Measurements from ENCODE around the gene NHERF1.

Gene NHERF1

DNA sequence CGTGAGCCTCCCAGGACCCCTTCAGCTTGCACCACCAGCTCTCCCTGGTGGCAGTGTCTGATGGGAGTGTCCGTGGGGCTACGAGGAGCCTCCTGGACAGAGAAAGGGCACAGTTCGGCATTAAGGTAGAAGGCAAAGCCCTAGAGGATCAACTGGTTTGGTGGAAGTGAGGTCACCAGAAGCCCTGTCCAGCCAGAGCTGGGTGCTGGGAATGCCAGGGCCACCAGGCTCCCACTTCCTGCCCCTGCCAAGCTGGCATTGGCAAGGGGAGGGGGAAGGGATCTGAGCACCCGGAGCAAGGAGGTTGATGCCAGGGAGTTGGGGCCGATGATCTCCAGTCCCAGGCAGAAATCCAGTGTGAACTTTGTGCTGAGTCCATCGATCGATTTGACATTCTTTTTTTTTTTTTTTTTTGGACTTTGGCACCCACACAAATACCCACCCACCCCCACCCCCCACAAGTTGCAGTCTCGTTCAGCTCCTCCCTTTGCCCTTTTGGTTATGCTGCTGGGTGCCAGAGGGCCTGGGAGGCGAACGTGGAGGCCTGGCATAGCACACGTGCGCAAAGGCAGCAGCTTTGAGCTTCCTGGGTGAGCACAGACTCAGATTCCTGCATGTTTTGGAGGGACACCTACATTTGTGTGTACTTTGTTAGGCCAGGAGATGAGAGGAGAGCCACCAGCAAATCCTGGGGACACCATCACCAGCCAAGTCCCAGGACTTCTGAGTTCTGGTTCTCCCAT, 2.1 kb downstream of the NHERF1 start:
- no peak for DNase-seq

DNA sequence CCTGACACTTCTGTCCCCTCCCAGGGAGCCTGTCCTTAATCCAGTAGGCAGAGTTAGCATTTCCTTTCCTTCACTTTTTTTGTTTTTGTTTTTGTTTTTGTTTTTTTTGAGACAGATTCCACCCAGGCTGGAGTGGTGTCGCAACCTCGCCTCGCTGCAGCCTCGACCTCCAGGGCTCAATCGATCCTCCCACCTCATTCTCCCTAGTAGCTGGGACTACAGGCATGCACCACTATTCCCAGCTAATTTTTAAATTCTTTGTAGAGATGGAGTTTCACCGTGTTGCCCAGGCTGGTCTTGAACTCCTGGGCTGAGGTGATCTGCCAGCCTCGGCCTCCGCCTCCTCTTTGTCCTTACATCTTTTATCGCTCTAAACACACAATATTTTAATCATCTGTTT, 4.0 kb downstream of the NHERF1 start:
- DNase-seq: no peak

DNA sequence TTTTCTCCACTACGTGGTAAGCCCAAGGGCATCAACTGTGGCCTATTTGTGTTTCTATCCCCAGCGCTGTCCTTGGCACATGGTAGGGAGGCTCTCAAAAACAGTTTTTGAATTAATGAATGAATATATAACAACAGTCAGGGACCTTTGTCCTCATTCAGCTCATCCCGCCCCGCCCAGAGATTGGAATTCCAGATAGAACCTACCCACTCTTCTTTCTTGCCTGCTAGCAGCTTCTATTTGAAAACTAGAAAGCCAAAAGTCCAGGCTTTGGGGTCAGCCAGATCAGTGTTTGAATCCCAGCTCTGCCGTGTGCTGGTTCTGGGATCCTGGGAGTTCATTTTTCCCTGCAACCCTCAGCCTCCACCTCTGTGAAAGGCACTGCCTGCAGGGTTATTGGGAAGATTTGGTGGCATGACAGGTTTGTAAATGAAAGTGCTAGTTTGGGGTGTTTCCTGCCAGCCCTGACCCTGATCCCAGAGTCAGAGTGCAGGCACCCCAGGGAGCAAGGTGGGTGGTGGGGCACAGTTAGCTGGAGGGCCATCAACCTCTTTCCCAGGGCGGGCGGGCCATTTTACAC, 4.5 kb downstream of the NHERF1 start:
- no peak for DNase-seq

DNA sequence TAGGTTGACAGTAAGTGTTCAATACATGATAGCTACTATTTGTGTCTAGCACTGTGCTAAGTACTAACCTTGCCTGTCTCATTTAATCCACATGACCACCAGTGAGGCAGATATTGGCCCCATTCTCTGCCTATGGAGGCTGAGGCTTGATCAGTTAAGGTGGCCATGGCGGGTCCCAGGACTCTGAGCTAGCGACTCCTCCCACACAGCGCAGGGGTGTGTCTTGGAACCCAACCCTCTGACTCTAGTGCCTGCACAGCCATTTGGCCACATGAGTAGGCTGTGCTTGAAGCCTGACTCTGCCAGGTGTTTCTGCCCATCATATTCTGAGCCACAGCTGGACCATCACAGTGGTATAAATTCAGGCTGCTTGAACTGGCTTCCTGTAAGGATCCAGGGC, 6.4 kb downstream of the NHERF1 start:
- DNase-seq: no peak

DNA sequence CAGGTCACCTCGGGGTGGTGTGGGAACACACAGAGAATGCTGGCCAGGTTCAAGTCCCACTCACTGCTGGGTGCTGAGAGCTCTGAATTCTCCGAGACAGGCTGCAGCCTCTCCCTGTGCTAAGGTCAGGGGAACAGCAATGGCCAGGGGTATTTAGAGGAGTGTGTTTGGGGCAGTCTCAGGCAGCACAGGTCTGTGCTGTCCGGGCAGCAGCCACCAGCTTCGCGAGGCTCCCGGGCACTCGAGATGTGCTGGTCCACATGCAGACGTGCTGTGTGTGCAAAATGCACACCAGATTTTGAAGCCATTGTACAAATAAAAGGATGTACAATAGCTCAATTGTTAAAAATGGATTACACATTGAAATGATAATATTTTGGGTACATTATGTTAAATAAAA, 7.1 kb downstream of the NHERF1 start:
- no peak for DNase-seq

DNA sequence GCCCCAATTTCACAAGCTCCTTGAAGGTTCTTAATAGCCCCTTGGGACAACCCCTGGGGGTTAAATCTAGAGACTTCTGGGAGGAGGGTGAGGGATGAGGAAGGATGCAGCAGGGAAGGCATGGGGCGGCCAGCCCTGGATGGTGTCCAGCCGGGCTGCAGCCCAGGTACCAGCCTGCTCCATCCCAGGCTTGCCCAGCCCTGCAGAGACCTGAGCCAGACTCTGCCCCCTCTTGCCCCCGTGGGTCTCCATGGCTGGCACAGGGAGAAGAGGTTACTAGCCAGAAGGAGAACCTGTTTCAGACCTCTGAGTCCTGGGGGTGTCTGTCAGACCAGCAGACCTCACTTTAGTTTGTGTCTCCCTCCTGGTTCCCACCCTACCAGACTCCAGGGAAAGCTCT, 8.5 kb downstream of the NHERF1 start:
- DNase-seq: no peak

DNA sequence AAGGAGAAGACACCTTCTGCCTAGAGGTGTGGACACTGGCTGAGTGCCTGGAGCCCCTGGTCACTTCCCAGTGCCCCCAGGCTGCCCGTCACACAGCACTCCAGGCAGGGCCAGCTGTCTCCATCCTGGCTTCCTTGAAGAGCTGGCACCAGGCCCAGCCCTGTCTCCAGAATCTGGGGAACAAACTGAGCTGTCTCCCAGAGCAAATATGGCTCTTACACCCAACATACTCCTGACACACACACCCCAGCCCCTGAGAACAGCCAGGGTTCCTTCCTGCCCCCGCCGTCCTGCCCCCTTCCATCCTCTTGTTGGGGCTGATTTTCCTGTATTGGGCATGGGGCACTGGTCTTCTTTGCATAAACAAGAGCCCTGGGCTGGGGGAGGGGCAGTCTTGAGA, 9.1 kb downstream of the NHERF1 start:
- DNase-seq: no peak

DNA sequence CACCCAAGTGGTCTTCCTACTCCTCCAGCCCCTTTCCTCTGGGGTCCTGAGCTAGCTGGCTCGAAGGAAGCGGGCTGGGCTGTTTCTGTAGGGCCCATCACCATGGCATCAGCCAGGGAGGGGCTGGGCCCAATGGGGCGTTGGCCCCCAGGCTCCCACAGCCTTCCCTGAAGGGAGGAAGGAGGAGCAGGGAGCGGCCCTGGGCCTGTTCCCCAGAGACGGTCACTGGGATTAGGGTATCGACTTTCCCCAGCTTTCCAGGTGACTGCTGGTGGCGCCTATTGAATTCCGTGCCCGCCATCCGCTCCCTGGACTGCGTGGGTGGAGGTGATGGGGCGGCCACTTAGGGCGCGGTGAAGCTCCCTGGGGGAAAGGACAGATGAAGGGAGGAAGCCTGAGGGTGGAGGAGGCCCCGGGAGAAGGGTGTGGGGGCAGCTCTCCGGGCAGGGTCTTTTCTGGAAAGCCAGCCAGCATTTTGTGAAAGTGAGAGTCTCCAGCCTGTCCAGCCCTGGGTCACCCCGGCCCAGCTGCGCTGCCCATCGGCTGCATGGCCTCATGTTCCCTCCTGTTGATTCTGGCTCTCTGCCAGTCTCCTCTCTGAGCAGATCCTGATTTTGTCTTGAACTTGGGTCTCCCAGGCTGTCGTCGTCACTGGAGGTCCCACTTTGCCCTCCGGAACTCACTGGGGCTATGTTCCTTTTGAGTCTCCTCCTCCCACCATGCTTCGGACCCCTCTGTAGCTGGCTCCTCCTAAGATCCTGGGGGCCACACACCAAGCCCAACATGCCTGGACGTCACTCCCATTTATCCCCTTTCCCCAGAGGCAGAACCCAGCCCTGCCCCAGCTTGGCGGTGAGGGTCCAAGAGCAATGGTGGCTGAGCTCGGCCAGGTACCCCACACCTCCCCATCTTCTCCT, 9.8 kb downstream of the NHERF1 start:
- DNase-seq: no peak

DNA sequence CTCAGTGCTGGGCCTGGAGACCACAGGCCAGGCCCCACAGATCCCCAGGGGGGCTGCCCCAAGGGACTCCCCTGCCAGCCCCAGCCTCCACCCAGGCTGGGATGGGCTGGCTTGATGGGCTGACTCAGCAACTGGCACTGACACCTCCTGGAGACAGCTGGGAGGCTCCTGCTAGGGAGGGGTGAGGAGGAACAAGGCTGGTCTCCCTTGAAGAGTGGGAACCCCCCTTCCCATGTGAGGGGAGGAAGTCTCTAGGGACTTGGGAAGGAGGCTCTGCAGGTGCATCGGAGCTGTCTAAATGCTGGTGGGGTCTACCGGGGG, 10.4 kb downstream of the NHERF1 start:
- DNase-seq: no peak

DNA sequence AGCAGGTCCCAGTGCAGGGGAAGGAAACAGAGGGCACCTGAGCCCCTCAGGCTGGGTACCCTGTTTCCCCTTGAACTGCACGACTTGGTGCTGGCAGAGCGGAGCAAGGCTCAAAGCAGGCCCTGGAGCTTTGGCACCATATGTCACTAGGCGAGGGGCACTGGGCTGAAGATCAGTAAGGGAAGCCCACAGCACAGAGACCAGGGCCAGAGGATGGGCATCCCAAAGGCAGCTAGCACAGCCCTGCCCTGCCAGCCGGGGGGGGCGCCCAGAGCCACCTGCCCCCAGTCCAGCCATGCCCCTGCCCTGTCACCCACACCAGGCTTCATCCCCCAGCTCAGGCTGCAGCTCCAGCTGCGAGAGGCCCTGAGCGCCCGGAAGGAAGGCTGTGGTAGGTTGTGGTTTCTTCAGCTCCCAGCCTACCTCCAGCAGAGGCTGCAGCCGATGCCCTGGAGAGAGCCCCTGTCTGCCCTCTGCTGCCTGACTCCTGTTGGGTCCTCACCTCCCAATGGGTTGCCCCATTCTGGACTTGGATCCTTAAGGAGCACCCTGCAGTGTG, 10.9 kb downstream of the NHERF1 start:
- no peak for DNase-seq

DNA sequence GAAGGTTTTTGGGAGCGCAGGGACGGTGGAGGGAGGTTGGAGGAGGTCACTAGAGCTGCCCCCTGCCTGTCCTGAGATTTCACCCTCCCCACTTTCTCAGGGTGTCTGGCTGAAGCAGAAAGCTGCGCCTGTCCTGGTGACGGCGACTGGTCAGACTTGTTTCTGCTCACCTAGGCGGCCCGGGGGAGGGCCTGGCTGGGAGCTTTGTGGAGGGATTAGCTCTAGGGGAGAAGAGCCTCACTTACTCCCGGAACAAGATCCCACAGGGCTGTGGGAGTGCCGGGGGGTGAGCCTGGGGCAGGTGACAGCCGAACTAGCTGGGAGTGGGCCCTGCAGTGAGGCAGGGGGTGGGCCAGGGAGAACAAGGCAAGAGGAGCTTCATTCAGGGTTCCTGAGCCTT, 11.5 kb downstream of the NHERF1 start:
- no peak for DNase-seq

DNA sequence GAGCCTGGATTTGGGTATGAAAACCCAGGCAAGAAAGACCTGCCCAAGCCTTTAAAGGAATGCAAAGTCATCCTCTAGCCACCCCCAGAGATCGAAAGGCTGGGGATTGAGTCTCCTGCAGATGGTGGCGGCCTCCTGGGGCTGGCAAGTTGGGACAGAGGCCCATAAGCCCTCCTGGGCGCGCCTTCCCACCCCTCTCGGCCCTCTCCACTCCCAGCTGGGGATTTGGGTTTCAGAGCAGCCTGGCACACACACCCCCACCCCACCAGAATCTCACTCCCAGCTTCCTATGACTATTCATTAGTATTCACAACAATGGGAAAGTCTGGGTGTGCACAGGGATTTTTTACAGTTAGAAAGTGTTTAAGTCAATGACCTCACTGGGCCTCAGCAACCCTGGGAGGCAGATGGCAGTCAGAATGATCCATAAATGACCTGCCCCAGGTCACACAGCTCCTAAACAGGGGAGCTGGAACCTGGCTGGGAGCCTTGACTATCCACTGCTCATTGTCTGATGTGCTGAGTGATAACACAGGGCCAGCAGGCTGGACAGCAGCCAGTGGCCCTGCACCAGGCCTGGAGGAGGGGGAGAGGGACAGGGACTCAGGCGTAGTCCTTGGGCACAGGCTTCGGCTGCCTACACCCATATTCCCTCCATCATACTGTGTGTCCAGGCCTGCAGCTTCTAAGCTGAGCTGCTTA, 12.1 kb downstream of the NHERF1 start:
- no peak for DNase-seq

DNA sequence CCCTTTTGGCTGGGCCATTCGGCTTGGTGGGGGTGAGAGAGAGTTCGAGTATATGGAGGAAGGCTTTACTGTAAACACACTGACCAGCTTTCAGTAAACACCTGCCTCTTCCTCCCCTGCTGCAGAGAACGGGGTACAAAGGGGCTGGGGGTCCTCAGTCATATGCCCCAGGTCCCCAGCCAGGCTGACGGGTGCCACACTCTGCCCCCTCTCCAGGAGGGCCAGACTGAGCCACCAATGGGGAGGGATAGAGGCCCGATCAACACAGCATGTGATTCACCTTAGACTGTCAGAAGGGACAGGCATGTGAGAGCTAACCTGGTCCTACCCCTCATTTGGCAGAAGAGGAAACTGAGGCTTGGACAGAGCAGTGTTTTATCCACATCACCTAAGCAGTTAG, 13.0 kb downstream of the NHERF1 start:
- DNase-seq: no peak

DNA sequence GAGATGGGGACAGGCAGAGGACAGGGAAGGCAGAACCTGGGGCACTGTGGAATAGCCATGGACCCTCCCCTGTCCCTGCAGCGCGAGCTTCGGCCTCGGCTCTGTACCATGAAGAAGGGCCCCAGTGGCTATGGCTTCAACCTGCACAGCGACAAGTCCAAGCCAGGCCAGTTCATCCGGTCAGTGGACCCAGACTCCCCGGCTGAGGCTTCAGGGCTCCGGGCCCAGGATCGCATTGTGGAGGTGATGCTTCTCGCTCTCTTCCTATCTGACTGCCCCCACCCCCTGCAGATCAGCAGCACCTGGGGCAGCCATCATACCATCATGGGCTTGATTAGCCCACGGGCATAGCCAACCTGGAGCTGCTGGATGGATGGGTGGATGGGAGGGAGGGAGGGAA, 13.5 kb downstream of the NHERF1 start:
- DNase-seq: no peak

DNA sequence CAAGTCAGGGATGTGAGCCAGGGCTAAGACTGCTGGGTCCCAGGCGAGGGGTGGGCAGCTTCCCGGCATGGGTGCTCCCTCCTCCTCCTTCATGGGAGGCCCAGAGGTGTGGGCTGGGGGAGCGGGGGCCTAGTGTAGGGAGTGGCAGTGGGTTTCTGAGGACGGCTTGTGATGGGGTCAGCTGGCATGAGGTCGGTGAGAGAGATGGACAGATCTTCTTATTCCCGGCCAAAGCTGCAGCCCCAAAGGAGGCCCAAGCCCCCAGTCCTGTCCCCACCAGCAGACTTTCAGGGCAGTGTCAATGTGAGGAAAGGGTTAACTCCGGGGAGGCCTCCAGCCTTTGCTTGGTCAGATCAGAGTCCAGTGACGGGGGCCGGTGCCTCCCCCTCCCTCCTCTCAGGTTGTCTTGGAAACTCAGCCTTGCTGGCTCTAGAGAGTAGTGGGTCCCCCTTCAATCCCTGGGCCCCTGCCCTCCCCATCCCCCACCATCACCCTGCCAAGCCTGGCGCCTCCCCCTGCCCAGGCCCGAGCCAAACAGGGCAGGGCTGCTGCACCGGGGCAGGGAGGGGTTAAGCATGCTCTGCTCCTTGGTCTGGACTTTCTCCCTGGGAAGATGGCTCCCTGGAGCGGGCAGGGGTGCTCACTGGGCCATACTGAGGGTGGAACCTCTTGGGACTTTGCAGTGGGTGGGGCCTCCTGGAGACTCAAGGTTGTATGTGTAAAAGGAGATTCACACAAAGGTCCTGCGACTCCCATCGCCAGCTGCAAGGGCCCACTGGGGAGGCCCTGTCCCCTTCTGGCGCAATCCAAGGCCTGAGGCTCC, 15.3 kb downstream of the NHERF1 start:
- no peak for DNase-seq

DNA sequence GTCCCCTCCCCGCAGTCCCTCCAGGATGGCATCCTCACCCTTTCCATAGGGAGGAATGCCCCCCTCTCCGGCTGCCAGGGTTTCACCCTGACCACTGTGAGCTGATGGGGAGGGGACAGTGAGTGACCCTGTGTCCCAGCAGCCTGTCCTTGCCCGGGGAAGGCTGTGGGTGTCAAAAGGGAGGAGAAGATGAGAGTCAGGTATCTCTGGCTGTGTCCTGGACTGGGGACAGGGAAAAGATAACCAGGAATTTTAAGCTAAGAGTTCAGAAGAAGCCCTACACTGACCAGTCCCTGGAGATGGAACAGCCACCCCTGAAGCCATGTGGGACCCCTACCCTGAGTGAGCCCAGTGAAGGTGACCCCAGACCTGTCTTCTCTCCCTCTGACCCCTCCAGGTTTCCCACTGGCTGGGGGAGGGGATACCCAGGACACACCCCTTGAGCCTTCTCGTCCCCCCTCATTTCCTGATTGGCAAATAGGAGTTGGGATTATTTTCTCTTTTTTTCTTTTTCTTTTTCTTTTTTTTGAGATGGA, 16.4 kb downstream of the NHERF1 start:
- no peak for DNase-seq

DNA sequence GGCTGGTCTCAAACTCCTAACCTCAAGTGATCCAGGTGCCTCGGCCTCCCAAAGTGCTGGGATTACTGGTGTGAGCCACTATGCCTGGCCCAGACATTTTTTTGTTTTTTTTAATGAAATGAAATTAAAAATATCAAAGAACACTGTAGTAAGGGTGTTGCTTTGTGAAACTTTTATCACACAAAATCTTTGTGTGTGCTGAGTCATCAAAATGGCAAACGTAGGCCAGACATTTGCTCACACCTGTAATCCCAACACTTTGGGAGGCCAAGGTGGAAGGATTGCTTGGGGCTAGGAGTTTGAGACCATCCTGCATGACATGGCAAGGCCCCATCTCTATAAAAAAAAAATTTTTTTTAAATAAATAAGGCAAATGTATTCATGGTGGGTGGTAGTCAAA, 18.0 kb downstream of the NHERF1 start:
- DNase-seq: no peak

DNA sequence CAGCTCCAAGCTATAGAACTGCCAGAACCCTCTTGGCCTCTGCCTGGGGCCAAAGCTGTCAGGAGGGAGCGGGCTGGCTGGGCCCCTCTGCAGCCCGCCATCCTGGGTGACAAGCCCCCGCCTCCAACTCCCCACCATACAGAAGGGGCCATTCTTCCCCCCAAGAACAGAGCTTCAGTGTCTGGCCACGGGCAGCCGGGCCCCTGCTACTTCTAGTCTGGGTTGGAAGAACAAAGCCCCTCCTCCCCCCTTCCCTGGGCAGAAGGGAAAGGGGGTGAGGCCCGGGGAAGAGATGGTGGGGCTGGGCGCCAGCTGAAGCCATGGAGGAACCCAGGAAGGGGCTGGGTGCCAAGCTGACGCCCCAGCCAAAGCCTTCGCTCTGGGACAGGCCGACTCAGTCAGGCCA, 18.7 kb downstream of the NHERF1 start:
- DNase-seq: no peak

DNA sequence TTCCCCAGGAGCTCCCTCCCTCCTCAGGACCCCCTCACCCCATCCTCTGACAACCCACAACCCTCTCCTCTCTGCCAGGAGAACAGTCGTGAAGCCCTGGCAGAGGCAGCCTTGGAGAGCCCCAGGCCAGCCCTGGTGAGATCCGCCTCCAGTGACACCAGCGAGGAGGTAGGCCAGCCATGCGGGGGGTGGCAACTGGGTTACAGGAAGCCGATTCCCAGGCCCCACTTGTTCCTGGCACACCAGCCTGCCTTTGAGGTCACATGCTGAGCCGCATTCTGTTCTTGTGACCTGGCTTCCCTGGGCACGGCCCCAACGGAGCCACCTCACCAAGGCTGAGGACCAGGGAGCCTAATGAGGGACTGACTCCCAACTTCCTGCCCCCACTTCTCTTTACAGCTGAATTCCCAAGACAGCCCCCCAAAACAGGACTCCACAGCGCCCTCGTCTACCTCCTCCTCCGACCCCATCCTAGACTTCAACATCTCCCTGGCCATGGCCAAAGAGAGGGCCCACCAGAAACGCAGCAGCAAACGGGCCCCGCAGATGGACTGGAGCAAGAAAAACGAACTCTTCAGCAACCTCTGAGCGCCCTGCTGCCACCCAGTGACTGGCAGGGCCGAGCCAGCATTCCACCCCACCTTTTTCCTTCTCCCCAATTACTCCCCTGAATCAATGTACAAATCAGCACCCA, 19.8 kb downstream of the NHERF1 start:
- DNase-seq: no peak

DNA sequence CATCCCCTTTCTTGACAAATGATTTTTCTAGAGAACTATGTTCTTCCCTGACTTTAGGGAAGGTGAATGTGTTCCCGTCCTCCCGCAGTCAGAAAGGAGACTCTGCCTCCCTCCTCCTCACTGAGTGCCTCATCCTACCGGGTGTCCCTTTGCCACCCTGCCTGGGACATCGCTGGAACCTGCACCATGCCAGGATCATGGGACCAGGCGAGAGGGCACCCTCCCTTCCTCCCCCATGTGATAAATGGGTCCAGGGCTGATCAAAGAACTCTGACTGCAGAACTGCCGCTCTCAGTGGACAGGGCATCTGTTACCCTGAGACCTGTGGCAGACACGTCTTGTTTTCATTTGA, 20.3 kb downstream of the NHERF1 start:
- no peak for DNase-seq

DNA sequence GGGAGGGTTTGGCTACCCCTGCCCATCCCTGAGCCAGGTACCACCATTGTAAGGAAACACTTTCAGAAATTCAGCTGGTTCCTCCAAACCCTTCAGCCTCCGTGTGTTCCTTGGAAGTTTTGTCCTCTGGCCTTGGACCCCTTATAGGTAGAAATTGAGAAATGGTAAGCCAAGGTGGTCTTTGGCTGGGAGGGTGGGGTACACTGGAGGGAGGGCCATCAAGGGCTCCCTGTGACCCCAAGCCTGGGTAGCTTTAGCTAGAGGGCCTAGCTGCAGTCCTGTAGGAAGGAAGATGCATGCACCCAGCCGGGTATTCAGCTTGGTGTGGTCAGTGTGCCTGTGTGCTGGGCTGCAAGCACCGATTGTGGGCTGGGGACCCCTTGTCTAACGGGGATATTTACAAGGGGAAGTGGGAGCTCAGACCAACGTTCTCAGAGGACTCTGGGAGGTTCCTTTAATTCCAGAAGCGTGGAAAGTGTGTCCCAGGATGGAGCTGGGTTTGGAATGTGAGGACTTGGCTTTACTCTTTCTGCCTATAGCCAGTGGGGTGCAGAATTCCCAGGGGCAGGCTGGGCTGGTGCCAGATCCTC, 20.9 kb downstream of the NHERF1 start:
- no peak for DNase-seq

All from stimulated activated CD4-positive, alpha-beta T cell treated with anti-CD3 and anti-CD28 coated beads, Interleukin-2, amount 100 ng/mL, for 48 hours (primary cell).